Hepatocyte (in vitro differentiated cells): ENCODE measurements around the gene ZNF665. TPM values are rescaled to one million over a fixed set of nuclear protein-coding genes. Genes with fewer than 3 reads are reported as not detected.
"Not testable (repeated sequence)": the region's sequence is repeated elsewhere in the genome, so short reads cannot be mapped to it uniquely, and the experiment has no call there.

ENCODE experiments used
- DNase-seq: peaks from one replicate; pipeline ENCODE4 v3.0.0-alpha.2; 2016; ENCODE audit warnings: low spot score
- H2AFZ ChIP-seq: fragments of 200-600 bp; sonication (generic); 2 replicates; pipeline ENCODE4 v1.6.0; 2016; ENCODE audit warnings: antibody characterized with exemption, mild to moderate bottlenecking
- H3K27ac ChIP-seq: fragments of 200-600 bp; sonication (generic); 2 replicates; pipeline ENCODE4 v1.5.1; 2016; ENCODE audit warnings: mild to moderate bottlenecking
- H3K27me3 ChIP-seq: fragments of 200-600 bp; sonication (generic); 2 replicates; pipeline ENCODE4 v1.6.1; 2016
- H3K36me3 ChIP-seq: fragments of 200-600 bp; sonication (generic); replicated peaks from 2 replicates; pipeline ENCODE4 v1.5.1; 2016; ENCODE audit warnings: low read depth; ENCODE audit not compliant: insufficient read depth
- H3K4me1 ChIP-seq: fragments of 200-600 bp; sonication (generic); 2 replicates; pipeline ENCODE4 v1.5.1; 2016; ENCODE audit warnings: mild to moderate bottlenecking, moderate library complexity; ENCODE audit not compliant: insufficient read depth
- H3K4me2 ChIP-seq: fragments of 200-600 bp; sonication (generic); 2 replicates; pipeline ENCODE4 v1.6.0; 2016
- H3K4me3 ChIP-seq: fragments of 200-600 bp; sonication (generic); 2 replicates; pipeline ENCODE4 v1.5.1; 2016; ENCODE audit warnings: mild to moderate bottlenecking
- H3K79me2 ChIP-seq: fragments of 200-600 bp; sonication (generic); 2 replicates; pipeline ENCODE4 v1.6.0; 2017; ENCODE audit warnings: mild to moderate bottlenecking
- H3K9me2 ChIP-seq: fragments of 200-600 bp; sonication (generic); replicated peaks from 2 replicates; pipeline ENCODE4 v1.6.0; 2017; ENCODE audit warnings: mild to moderate bottlenecking; ENCODE audit not compliant: insufficient read depth
- H3K9me3 ChIP-seq: fragments of 200-600 bp; sonication (generic); 2 replicates; pipeline ENCODE4 v1.5.1; 2016; ENCODE audit warnings: low read depth, mild to moderate bottlenecking
- H4K20me1 ChIP-seq: fragments of 200-600 bp; sonication (generic); 2 replicates; pipeline ENCODE4 v1.6.0; 2016; ENCODE audit warnings: mild to moderate bottlenecking; ENCODE audit not compliant: insufficient read depth, poor library complexity, severe bottlenecking
- CTCF ChIP-seq: fragments of 200-600 bp; sonication (generic); IDR thresholded peaks from 2 replicates; pipeline ENCODE4 v1.5.1; 2016; ENCODE audit warnings: antibody characterized with exemption, mild to moderate bottlenecking; ENCODE audit not compliant: poor library complexity
- EZH2 ChIP-seq: fragments of 200-600 bp; sonication (generic); IDR thresholded peaks from 2 replicates; pipeline ENCODE4 v1.6.1; 2016; ENCODE audit warnings: antibody characterized with exemption, mild to moderate bottlenecking, borderline replicate concordance
- EZH2phosphoT487 ChIP-seq: fragments of 200-600 bp; sonication (generic); IDR thresholded peaks from one replicate; pipeline ENCODE4 v1.6.1; 2018; ENCODE audit warnings: antibody characterized with exemption, mild to moderate bottlenecking, low read depth, moderate library complexity; ENCODE audit not compliant: unreplicated experiment, severe bottlenecking
- WGBS: methylation state at CpG from one replicate; pipeline ENCODE4 v1.1.6; 2016; ENCODE audit warnings: low lambda C conversion rate; ENCODE audit errors: missing lambda C conversion rate; 5-methylcytosine and 5-hydroxymethylcytosine counted together
- polyA plus RNA-seq: library from polyadenylated mRNA; unstranded; fragments of >200 nt; fragmentation: Nextera tagmentation; extraction: Ambion mirVana; gene quantifications from 2 replicates; pipeline ENCODE4 v1.2.1, GENCODE V29; 2016
- total RNA-seq: library from RNA; depleted of rRNA; stranded (reverse); fragments of >200 nt; gene quantifications from 2 replicates; pipeline ENCODE4 v1.2.3, GENCODE V29; 2014

Gene ZNF665
- total and polyA plus RNA-seq, 2 experiments from 2014 or later: 3.6 to 4.5 TPM

DNA sequence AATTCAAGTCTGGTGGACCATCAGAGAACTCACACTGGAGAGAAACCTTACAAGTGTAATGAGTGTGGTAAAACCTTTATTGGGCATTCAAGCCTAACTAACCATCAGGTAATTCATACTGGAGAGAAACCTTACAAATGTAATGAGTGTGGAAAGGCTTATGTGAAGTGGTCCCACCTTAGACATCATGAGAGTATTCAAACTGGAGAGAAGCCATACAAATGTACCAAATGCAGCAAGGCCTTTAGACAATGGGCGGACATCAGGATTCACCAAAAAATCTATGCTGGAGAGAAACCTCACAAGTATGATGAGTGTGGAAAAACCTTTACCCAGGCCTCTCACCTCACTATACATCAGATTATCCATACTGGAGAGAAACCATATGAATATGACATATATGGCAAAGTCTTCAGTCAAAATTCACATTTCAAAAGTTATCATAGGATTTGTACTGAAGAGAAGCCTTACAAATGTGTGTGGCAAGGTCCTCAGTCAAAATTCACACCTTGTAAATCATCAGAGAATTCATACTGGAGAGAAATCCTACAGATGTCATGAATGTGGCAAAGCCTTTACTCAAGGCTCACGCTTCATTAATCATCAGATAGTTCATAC is 19.7 kb upstream of the ZNF665 start:
- Histone ChIP-seq H3K27me3 (no peaks in the 10 kb centered on the region), H3K4me3 (no peak overlapping the region), H3K9me2 (no peaks in the 10 kb centered on the region), H3K4me1 (no peaks in the 10 kb centered on the region), H3K27ac (no peak overlapping the region), H3K9me3 (peaks cover 54% of the 10 kb centered on the region), H4K20me1 (no peaks in the 10 kb centered on the region), H2AFZ (no peak overlapping the region), H3K36me3 (no peaks in the 10 kb centered on the region), H3K79me2 (no peaks in the 10 kb centered on the region), H3K4me2 (no peak overlapping the region)
- DNase-seq: no peak
- WGBS: 97% methylated on average over 2 of the region's 2 CpGs
- TF ChIP-seq EZH2 (no peak), CTCF (no peak), EZH2phosphoT487 (no peak)

DNA sequence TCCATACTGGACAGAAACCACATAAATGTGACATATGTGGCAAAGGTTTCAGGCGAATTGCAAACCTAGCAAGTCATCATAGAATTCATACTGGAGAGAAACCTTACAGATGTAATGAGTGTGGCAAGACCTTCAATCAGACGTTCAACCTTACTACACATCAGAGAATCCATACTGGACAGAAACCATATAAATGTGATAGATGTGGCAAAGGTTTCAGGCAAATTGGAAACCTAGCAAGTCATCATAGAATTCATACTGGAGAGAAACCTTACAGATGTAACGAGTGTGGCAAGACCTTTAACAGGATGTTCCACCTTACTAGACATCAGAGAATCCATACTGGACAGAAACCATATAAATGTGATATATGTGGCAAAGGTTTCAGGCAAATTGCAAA is 18.4 kb upstream of the ZNF665 start:
- H2AFZ ChIP-seq, H3K9me2 ChIP-seq, H3K79me2 ChIP-seq, DNase-seq, H3K4me2 ChIP-seq, H3K4me3 ChIP-seq, H3K4me1 ChIP-seq, H3K27me3 ChIP-seq, H4K20me1 ChIP-seq, H3K27ac ChIP-seq, H3K36me3 ChIP-seq: not testable (repeated sequence)
- WGBS: 96% methylated on average over 3 of the region's 3 CpGs
- H3K9me3 ChIP-seq: peaks cover 54% of the 10 kb centered on the region

DNA sequence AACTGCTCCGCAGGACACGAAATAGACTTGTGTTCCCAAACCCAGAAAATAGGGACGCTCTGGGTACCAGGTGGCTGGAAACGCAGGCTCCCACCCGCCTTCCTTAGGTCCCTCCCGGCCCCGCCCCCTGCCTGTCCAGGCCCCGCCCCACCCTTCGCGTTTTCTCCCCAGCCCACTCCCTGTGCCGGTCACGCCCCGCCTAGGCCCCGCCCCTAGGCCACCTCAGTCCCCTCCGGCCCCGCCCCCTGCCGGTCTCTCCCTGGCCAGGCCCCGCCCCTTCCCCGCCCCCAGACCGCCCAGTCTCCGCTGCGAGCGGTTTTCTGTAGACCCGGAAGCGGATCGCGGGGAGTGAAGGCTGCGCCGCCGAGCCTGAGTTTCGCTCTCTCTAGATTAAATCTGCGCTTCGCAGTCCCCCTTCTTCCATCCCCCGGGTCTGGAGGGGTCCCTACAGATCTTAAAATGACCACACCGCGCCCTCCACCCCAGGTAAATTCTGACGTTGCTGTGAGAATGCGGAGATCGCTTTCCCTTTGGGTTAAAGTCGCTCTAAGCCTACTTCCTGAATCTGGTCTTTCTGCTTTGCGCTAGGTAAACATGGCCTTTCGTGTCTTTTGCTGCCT is 3.7 kb upstream of the ZNF665 start:
- no peaks in the 10 kb centered on the region for H3K9me3 ChIP-seq
- peak overlapping the region; percentile 95 for H2AFZ ChIP-seq
- H3K4me1 ChIP-seq: peaks cover 8% of the 10 kb centered on the region
- no peaks in the 10 kb centered on the region for H3K27me3 ChIP-seq
- no peak for TF ChIP-seq EZH2
- no peak for TF ChIP-seq CTCF
- no peak for TF ChIP-seq EZH2phosphoT487
- H3K27ac ChIP-seq: peak overlapping the region; percentile 92
- no peaks in the 10 kb centered on the region for H4K20me1 ChIP-seq
- peak overlapping the region; percentile 89 for H3K4me2 ChIP-seq
- H3K36me3 ChIP-seq: no peaks in the 10 kb centered on the region
- no peaks in the 10 kb centered on the region for H3K9me2 ChIP-seq
- peak overlapping the region; percentile 86 for H3K4me3 ChIP-seq
- peaks cover 7% of the 10 kb centered on the region for H3K79me2 ChIP-seq
- 4% methylated on average over 22 of the region's 42 CpGs for WGBS
- DNase-seq: peak; percentile 99

DNA sequence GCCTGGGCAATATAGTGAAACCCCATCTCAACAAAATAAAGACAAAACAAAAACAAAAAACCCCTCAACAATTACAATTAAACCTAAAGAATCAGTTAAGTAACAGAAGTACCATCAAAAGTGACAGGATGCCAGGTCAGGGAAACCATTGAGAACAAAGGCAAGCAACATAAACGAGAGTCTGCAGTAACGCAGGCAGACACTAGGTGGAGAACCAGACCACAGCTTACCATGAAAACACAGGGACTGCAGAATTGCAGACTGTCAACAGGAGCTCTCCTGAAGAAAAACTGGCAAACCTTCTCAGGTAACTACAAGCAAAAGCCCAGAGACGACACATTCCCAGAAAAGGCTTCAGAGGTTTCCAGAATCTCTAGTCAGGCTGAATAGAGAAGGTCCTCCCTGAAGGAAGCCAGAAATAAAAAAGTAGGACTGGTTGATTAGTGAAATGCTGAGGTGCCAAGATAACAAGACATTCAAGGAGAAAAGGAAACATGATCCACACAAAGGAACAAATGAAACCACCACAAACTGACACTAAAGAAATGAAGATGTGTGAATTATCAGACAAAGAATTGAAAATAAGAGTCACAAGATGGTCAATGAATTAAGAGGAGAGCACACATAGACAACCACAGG is 2.2 kb upstream of the ZNF665 start:
- H3K79me2 ChIP-seq: peaks cover 7% of the 10 kb centered on the region
- H3K9me3 ChIP-seq: no peaks in the 10 kb centered on the region
- DNase-seq: peak; percentile 90
- no peak for TF ChIP-seq EZH2phosphoT487
- TF ChIP-seq EZH2: no peak
- TF ChIP-seq CTCF: peak; percentile 92
- 4% methylated on average over 3 of the region's 3 CpGs for WGBS
- H3K9me2 ChIP-seq: no peaks in the 10 kb centered on the region
- no peak overlapping the region for H2AFZ ChIP-seq
- no peaks in the 10 kb centered on the region for H3K36me3 ChIP-seq
- H3K4me1 ChIP-seq: peaks cover 8% of the 10 kb centered on the region
- H3K4me2 ChIP-seq: peak overlapping the region; percentile 46
- no peak overlapping the region for H3K4me3 ChIP-seq
- no peak overlapping the region for H3K27ac ChIP-seq
- H3K27me3 ChIP-seq: no peaks in the 10 kb centered on the region
- no peaks in the 10 kb centered on the region for H4K20me1 ChIP-seq
